ENCODE data around the gene COG7.

DNA sequence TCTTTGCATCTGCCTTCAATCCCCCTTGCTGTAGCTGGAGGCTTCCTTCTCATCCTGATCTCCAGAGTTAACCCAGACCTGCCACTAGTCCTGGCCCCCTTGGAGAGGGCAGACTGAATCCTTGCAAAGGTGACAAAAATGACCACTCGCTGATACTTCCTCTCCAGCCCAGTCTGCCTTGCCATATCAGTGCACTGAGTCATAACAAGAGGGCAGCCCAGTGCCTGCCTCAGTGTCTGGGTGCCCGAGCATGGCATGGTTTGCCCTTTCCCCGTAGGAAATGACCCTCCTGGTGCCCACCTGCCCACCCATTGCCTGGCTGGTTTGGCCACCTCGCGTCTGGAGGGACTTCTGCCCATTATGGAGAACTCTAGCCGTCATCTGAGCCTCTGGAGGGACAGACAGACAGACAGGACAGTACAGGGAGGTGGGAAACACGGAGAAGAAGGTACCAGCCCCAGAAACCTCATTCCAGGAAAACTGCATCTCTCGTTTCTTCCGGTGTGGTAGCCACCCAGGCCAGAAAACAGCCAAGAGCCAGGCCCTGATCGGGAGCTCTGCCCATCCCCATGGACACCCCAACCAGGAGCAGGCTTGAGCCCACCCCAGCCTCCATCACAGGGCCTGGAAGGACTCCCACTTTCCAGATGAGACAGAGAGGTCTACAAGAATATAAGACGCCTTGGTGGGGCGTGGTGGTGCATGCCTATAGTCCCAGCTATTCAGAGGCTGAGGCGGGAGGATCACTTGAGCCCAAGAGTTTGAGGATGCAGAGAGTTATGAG lies 79.4 kb downstream of the COG7 start:
- TF ChIP-seq, protein P1, sequence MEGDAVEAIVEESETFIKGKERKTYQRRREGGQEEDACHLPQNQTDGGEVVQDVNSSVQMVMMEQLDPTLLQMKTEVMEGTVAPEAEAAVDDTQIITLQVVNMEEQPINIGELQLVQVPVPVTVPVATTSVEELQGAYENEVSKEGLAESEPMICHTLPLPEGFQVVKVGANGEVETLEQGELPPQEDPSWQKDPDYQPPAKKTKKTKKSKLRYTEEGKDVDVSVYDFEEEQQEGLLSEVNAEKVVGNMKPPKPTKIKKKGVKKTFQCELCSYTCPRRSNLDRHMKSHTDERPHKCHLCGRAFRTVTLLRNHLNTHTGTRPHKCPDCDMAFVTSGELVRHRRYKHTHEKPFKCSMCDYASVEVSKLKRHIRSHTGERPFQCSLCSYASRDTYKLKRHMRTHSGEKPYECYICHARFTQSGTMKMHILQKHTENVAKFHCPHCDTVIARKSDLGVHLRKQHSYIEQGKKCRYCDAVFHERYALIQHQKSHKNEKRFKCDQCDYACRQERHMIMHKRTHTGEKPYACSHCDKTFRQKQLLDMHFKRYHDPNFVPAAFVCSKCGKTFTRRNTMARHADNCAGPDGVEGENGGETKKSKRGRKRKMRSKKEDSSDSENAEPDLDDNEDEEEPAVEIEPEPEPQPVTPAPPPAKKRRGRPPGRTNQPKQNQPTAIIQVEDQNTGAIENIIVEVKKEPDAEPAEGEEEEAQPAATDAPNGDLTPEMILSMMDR (IDR thresholded peaks at IDR 0.05) = no peak
- no peak for TF ChIP-seq POLR2A (IDR thresholded peaks at IDR 0.05)
